Measurements from ENCODE around the gene KRT77.
"Not testable (repeated sequence)": the region's sequence is repeated elsewhere in the genome, so short reads cannot be mapped to it uniquely, and the experiment has no call there.

KRT77 gene

GRCh38 chr12:52673713-52674432, 29.5 kb downstream of the KRT77 start:
- DNase-seq, result no peak

DNA sequence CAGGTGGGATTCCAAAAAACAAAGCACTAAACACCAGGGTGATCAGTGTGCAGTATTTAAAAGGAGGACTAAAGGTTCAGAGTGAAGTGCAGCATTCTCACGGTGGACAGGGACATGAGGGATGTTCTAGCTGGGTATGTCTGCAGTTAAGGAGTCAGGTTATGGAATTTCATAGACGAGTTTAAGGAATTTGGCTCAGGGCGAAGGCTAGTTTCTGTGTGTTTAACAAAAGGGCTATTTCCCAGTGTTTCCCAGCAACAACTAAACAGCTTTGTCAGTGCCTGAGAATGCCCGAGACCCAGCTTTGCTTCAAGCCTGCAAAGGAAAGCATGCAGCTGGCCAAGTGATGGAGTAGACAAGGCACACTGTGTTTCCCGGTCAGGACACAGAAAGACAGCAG, 30.1 kb downstream of the KRT77 start:
- DNase-seq, result no peak

- DNase-seq, result no peak
Observed at GRCh38 chr12:52672321-52672933, 30.9 kb downstream of the KRT77 start.

DNA sequence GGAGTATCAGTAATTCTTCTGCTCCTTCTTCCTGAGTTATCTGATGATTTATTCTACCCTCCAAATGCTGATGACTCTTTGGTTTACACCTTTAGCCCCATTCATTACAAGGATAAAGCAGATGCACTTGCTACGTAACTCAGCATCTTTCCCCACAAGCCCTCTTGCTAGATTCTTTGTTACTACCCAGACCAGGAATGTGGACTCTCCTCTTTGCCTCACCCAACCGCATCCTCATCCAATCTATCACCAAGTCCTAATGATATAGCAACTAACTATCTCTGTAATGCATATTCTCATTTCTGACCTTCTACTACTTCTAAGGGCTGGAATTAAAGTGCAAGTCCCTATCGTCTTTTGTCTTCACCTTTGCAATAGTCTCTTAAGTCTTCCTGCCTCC, 32.4 kb downstream of the KRT77 start:
- DNase-seq, result no peak

DNA sequence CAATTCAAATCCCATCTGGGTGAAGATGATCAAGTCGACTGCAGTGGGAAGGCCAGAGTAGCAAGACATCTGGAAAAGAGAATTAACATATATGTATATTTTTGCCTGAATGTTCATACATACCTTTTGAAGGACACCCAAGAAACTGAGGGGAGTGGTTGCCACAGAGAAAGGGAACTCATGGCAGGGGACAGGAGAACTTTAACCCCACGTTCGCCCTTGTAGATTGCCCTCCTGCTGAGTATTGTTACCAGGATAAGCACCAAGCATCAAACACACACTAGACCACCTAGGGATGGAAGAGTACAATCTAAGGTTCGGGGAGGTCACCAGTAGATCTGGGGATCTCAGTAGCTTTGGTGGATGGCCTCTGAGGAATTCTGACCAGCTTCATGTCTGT, 32.8 kb downstream of the KRT77 start:
- DNase-seq, result no peak

- not testable (repeated sequence) for DNase-seq
Observed at GRCh38 chr12:52669941-52670340, 33.4 kb downstream of the KRT77 start.

DNA sequence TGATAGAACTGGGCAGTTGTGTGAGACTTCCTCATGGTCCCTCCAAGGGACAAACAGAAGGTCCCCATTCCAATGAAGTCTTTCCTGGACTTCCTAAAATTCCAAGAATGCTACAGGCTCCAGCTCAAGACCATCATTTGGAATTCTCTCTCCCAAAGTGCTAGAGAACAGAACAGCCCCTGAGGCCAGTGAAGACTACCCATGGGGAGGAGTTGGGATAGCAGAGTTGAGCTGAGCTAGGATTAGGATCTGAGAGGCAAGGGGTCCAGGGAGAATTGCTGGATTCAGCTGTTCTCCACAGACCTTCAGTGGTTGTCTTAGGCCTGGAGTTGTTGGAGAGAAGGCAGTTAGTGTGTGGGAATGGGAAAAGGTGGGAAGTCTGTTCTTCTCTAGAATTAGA, 33.9 kb downstream of the KRT77 start:
- no peak for DNase-seq

- DNase-seq, result no peak
Observed at GRCh38 chr12:52667931-52668330, 35.4 kb downstream of the KRT77 start.

DNA sequence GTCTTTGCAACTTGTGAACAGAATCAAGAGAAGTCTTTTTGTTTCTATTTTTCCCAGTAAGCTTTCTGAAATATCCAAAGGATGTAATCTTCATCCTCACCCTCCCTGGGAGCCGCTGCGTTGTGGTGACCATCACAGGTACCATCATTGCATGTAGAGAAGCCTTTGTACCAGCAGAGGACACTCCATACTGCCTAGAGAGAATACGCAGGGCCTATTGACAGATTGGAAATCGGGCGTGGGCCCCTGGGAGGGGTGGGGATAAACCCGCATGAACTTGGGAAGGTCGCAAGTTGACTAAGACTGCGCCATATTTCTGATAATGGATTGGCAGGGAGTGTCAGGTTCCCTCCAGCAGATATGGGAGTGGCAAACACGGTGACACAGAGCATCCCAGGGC, 35.8 kb downstream of the KRT77 start:
- DNase-seq, result no peak

DNA sequence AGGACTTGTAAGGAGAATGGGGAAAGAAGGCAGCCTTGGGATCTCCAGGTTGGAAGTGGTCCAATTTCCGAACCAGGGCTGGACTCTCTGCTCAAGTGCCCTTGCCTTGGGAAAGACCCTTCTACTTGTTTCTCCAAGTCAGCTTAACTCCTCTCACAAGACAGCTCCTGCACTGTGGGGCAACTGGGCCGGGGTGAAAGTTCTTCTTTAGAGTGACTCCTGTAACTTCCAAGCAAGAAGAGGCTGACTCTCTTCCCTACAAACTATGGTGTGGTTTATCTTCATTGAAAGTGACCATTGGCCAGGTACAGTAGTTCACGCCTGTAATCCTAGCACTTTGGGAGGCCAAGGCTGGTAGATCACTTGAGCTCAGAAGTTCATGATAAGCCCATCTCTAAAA, 36.9 kb downstream of the KRT77 start:
- DNase-seq, result no peak

- no peak for DNase-seq
Observed at GRCh38 chr12:52663420-52663819, 39.9 kb downstream of the KRT77 start.

- no peak for DNase-seq
Observed at GRCh38 chr12:52662918-52663229, 40.5 kb downstream of the KRT77 start.

DNA sequence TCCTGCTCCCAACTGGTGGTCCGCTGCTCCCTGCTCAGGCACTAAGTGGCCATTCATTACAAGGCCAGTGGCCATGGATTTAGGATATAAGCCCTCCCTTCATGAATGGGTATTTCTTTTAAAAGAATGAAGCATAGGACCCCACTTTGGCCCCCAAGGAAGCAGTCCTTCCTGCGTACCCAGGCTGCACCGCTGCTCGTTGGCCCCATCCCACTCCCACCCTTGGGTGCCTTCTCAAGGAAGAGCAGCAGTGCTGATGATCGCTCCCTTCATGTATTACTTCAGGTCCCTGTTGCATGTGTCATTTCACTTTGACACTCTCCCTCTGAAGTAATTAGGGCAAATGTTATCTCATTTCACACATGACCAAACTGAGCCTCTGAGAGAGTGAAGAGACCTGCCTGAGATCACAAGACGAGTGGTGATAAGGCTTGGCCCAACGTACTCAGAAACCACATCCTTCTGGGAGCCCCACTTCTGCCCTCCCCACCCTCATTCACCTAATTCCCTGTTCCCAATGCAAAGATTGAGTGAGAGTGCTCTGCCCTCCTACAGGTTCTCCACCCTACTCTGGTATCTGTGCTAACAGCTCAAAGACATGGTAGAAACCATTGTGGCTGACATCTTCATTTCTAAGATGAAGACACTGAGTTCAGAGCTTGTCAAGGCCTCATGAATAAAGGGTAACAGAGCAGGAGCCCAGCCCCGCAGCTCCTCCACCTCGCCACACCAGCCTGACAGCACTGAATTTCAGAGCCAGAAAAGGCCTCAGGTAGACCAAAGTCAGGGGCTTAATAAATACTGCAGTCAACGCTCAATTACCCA, 41.0 kb downstream of the KRT77 start:
- DNase-seq, result no peak

DNA sequence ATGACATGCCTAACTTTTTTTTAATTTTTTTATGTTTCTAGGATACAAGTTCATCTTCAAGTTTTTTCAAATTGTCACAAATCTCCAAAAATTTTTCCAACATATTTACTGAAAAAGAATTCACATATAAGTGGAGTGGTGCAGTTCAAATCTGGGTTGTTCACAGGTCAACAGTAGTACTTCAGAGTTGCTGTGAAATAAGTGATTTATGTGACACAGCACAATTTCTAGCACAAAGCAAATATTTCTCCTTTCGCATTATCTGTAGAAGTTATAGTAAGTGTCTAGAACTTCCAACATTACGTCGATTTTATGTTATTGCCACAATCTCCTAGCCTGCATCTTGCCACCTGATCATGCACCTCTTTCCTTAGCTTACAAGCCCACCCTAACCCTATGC, 41.7 kb downstream of the KRT77 start:
- DNase-seq, result no peak

- DNase-seq, result no peak
Observed at GRCh38 chr12:52660934-52661499, 42.3 kb downstream of the KRT77 start.

- DNase-seq, result no peak
Observed at GRCh38 chr12:52659951-52660350, 43.4 kb downstream of the KRT77 start.

- DNase-seq, result no peak
Observed at GRCh38 chr12:52659395-52659794, 43.9 kb downstream of the KRT77 start.

- DNase-seq, result no peak
Observed at GRCh38 chr12:52658196-52658595, 45.1 kb downstream of the KRT77 start.

- no peak for DNase-seq
Observed at GRCh38 chr12:52657250-52657902, 45.9 kb downstream of the KRT77 start.

DNA sequence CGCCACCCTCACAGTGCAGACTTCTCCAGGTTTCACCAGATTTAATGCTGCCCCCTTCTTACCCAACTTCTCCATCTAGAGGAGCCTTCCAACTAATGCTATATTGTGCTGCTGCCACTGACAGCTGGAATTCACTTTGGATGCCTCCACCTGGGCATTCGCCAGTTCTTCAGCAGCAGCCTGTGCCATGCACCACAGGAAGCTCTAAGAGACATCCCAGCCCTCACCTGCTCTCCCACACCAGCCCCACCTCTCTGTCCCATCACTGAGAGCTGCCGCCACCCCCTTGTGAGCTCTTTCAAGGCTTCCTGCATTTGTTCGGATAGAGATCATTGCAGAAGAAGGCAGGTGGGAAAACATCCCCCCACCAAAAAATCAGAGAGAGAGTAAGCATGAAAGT, 46.7 kb downstream of the KRT77 start:
- no peak for DNase-seq

- DNase-seq, result no peak
Observed at GRCh38 chr12:52655720-52656124, 47.6 kb downstream of the KRT77 start.

GRCh38 chr12:52655251-52655650, 48.1 kb downstream of the KRT77 start:
- DNase-seq, result no peak

- no peak for DNase-seq
Observed at GRCh38 chr12:52651726-52652261, 51.5 kb downstream of the KRT77 start, which contains the start of gene KRT2. KRT2 (minus strand) TSS chr12:52652211; CDS start chr12:52652142, 69 bp downstream.
